GM12878 (cell line): Measurements from ENCODE around the gene NMNAT3. TPM values are rescaled to one million over a fixed set of nuclear protein-coding genes. Genes with fewer than 3 reads are reported as not detected.

Experiments
- BHLHE40 ChIP-seq, 2 experiments: fragments of 450-650 bp in 1 of 2; IDR thresholded peaks; 2 replicates each; pipeline ENCODE4 v1.6.1; 2011 to 2017; ENCODE audit warnings: low read depth in 2 of 2, borderline replicate concordance in 1 of 2, improper control_type of control experiment in 1 of 2, low read length in 1 of 2, mild to moderate bottlenecking in 1 of 2
- CEBPB ChIP-seq, 2 experiments: fragments of 150-350 bp in 1 of 2; IDR thresholded peaks; 2 replicates each; pipeline ENCODE4 v1.6.1; 2012 to 2014; ENCODE audit warnings: low read depth in 2 of 2, low read length in 2 of 2, borderline replicate concordance in 1 of 2, inconsistent platforms in 1 of 2
- ESRRA ChIP-seq: IDR thresholded peaks from 2 replicates; pipeline ENCODE4 v1.6.1; 2012; ENCODE audit warnings: mild to moderate bottlenecking, low read length, improper control_type of control experiment
- EZH2 ChIP-seq: IDR thresholded peaks from 2 replicates; pipeline ENCODE4 v1.6.1; 2012; ENCODE audit warnings: low read depth, mild to moderate bottlenecking, control low read depth, inconsistent platforms, low read length, borderline replicate concordance; ENCODE audit not compliant: control insufficient read depth
- IKZF1 ChIP-seq: fragments of 450-650 bp; conservative IDR thresholded peaks from 2 replicates; pipeline ENCODE4 v1.6.1; 2017; ENCODE audit warnings: antibody characterized with exemption, mild to moderate bottlenecking
- MEF2B ChIP-seq: fragments of 450-650 bp; IDR thresholded peaks from 2 replicates; pipeline ENCODE4 v1.6.1; 2018; ENCODE audit warnings: mild to moderate bottlenecking, moderate library complexity; ENCODE audit not compliant: partially characterized antibody, poor library complexity, severe bottlenecking
- MYB ChIP-seq: fragments of 150-350 bp; IDR thresholded peaks from 2 replicates; pipeline ENCODE4 v1.6.1; 2014; ENCODE audit warnings: mild to moderate bottlenecking, low read depth, low read length, borderline replicate concordance
- NR2F1 ChIP-seq: fragments of 450-650 bp; conservative IDR thresholded peaks from 2 replicates; pipeline ENCODE4 v1.6.1; 2017; ENCODE audit warnings: mild to moderate bottlenecking
- PAX5 ChIP-seq: IDR thresholded peaks from 2 replicates; pipeline ENCODE4 v1.6.1; 2011; ENCODE audit warnings: low read depth, low read length, borderline replicate concordance
- POLR2A ChIP-seq: IDR thresholded peaks from 2 replicates; pipeline ENCODE4 v1.6.1; 2011; ENCODE audit warnings: low read depth, mild to moderate bottlenecking, low read length
- SMAD1 ChIP-seq: fragments of 450-650 bp; IDR thresholded peaks from 2 replicates; pipeline ENCODE4 v1.6.1; 2018; ENCODE audit warnings: mild to moderate bottlenecking, low read depth; ENCODE audit not compliant: partially characterized antibody
- SREBF2 ChIP-seq: IDR thresholded peaks from 2 replicates; pipeline ENCODE4 v1.6.1; 2012; ENCODE audit warnings: mild to moderate bottlenecking, low read length
- YBX1 ChIP-seq: fragments of 450-650 bp; IDR thresholded peaks from 2 replicates; pipeline ENCODE4 v1.6.1; 2016; ENCODE audit warnings: antibody characterized with exemption
- YY1 ChIP-seq: IDR thresholded peaks from 2 replicates; pipeline ENCODE4 v1.6.1; 2011; ENCODE audit warnings: low read depth, mild to moderate bottlenecking, low read length
- polyA plus RNA-seq, 11 experiments: library from polyadenylated mRNA; depleted of rRNA in 4 of 11; unstranded in 6 of 11; stranded (reverse) in 5 of 11; fragments of >200 nt; fragmentation: Nextera tagmentation in 4 of 11; fragmentation: Illumina TruSeq in 1 of 11; extraction: Ambion mirVana in 4 of 11; extraction: Trizol in 1 of 11; gene quantifications; 1 replicate in 1 of 11; 2 replicates in 10 of 11; pipeline versions ENCODE4 v1.2.1 to v1.2.3, GENCODE V29; 2011 to 2016; ENCODE audit warnings: inconsistent platforms in 2 of 11, missing spikeins in 2 of 11, low read depth in 1 of 11
- total RNA-seq, 4 experiments: library from RNA; depleted of rRNA in 3 of 4; stranded (reverse); fragments of >200 nt in 3 of 4; fragmentation: Illumina TruSeq in 1 of 4; extraction: Trizol in 1 of 4; gene quantifications; 2 replicates each; pipeline versions ENCODE4 v1.2.1 to v1.2.3, GENCODE V29; 2013 to 2021
- TF ChIP-seq, protein P1 (sequence below): fragments of 450-650 bp; IDR thresholded peaks from 2 replicates; pipeline ENCODE4 v1.6.1; 2017; ENCODE audit warnings: mild to moderate bottlenecking, moderate library complexity
- TF ChIP-seq, protein P2 (sequence below): IDR thresholded peaks from 2 replicates; pipeline ENCODE4 v1.6.1; 2011; ENCODE audit warnings: borderline replicate concordance, low read depth, mild to moderate bottlenecking, moderate library complexity, low read length; ENCODE audit not compliant: insufficient read depth, poor library complexity, severe bottlenecking
- TF ChIP-seq, protein P3 (sequence below): fragments of 450-650 bp; IDR thresholded peaks from 2 replicates; pipeline ENCODE4 v1.6.1; 2018; ENCODE audit warnings: mild to moderate bottlenecking, low read depth, moderate library complexity; ENCODE audit not compliant: partially characterized antibody
- TF ChIP-seq, protein P4 (sequence below): fragments of 450-650 bp; IDR thresholded peaks from 2 replicates; pipeline ENCODE4 v1.6.1; 2017; ENCODE audit warnings: antibody characterized with exemption, mild to moderate bottlenecking, moderate library complexity

NMNAT3 gene
- total and polyA plus RNA-seq, 10 of the 15 experiments (the other 5 are each of a cell fraction or from before 2014, with no cell fraction given): under 0.01 to 0.92 (median 0.08) TPM; not detected in 4

DNA sequence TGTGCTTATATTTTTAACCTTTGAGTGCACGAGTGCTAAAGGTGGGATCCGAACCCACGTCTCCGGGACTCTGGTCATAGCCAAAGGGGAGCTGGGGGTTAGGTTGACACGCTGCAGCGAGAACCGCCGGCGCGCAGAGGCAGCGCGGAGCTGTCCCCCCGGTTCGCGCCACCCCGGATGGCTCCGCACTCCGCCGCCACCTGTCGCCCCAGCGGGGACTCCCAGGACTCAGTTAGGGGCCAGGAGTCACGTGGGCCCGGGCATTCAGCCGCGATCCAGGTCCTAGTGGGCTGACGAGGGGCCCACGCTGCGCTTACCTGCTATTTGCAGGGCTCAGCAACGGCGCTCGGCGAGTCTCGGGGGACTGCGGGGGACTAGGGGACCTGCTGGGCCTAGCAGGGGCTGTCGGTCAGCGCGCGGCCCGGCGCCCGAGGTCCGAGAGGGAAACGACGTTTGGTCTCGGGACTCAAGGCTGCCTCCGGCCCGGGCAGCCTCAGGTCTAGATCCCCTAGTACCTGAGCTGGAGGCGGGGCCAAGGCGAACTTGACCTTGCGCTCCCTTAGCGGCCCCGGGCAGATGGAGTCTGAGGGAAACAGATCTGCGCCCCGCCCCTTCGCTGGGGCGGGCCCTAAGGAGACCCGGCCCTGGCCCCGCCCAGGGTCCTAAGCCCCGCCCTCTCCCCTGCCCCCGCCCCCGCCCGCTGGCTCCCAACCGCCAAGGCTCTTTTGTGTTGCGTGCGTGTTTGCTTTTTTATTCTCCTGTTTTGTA lies at the start of gene NMNAT3 (continued):
- TF ChIP-seq, protein P1, sequence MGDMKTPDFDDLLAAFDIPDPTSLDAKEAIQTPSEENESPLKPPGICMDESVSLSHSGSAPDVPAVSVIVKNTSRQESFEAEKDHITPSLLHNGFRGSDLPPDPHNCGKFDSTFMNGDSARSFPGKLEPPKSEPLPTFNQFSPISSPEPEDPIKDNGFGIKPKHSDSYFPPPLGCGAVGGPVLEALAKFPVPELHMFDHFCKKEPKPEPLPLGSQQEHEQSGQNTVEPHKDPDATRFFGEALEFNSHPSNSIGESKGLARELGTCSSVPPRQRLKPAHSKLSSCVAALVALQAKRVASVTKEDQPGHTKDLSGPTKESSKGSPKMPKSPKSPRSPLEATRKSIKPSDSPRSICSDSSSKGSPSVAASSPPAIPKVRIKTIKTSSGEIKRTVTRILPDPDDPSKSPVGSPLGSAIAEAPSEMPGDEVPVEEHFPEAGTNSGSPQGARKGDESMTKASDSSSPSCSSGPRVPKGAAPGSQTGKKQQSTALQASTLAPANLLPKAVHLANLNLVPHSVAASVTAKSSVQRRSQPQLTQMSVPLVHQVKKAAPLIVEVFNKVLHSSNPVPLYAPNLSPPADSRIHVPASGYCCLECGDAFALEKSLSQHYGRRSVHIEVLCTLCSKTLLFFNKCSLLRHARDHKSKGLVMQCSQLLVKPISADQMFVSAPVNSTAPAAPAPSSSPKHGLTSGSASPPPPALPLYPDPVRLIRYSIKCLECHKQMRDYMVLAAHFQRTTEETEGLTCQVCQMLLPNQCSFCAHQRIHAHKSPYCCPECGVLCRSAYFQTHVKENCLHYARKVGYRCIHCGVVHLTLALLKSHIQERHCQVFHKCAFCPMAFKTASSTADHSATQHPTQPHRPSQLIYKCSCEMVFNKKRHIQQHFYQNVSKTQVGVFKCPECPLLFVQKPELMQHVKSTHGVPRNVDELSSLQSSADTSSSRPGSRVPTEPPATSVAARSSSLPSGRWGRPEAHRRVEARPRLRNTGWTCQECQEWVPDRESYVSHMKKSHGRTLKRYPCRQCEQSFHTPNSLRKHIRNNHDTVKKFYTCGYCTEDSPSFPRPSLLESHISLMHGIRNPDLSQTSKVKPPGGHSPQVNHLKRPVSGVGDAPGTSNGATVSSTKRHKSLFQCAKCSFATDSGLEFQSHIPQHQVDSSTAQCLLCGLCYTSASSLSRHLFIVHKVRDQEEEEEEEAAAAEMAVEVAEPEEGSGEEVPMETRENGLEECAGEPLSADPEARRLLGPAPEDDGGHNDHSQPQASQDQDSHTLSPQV: no peak
- TF ChIP-seq YY1 (no peak), YBX1 (no peak), ESRRA (no peak), SREBF2 (no peak), MYB (no peak), CEBPB (IDR thresholded peaks at IDR 0.05; ENCODE audit: borderline replicate concordance in 1 of 2, low read depth in 2 of 2, low read length in 2 of 2) (no peak), SMAD1 (no peak), BHLHE40 (IDR thresholded peaks at IDR 0.05; ENCODE audit: borderline replicate concordance in 1 of 2, low read depth in 2 of 2, low read length in 1 of 2) (peak in 1 of 2 experiments; percentile 22; a peak in 1 of 4 replicates), MEF2B (peak; percentile 29), PAX5 (no peak), POLR2A (no peak), NR2F1 (peak; percentile 60; the same call in 1 of the 2 replicates), IKZF1 (0 out of 2 replicates have a peak, but pooled peaks have one; percentile 12), EZH2 (no peak)
- TF ChIP-seq, protein P2, sequence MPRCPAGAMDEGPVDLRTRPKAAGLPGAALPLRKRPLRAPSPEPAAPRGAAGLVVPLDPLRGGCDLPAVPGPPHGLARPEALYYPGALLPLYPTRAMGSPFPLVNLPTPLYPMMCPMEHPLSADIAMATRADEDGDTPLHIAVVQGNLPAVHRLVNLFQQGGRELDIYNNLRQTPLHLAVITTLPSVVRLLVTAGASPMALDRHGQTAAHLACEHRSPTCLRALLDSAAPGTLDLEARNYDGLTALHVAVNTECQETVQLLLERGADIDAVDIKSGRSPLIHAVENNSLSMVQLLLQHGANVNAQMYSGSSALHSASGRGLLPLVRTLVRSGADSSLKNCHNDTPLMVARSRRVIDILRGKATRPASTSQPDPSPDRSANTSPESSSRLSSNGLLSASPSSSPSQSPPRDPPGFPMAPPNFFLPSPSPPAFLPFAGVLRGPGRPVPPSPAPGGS: no peak
- TF ChIP-seq, protein P3, sequence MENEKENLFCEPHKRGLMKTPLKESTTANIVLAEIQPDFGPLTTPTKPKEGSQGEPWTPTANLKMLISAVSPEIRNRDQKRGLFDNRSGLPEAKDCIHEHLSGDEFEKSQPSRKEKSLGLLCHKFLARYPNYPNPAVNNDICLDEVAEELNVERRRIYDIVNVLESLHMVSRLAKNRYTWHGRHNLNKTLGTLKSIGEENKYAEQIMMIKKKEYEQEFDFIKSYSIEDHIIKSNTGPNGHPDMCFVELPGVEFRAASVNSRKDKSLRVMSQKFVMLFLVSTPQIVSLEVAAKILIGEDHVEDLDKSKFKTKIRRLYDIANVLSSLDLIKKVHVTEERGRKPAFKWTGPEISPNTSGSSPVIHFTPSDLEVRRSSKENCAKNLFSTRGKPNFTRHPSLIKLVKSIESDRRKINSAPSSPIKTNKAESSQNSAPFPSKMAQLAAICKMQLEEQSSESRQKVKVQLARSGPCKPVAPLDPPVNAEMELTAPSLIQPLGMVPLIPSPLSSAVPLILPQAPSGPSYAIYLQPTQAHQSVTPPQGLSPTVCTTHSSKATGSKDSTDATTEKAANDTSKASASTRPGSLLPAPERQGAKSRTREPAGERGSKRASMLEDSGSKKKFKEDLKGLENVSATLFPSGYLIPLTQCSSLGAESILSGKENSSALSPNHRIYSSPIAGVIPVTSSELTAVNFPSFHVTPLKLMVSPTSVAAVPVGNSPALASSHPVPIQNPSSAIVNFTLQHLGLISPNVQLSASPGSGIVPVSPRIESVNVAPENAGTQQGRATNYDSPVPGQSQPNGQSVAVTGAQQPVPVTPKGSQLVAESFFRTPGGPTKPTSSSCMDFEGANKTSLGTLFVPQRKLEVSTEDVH: no peak
- TF ChIP-seq, protein P4, sequence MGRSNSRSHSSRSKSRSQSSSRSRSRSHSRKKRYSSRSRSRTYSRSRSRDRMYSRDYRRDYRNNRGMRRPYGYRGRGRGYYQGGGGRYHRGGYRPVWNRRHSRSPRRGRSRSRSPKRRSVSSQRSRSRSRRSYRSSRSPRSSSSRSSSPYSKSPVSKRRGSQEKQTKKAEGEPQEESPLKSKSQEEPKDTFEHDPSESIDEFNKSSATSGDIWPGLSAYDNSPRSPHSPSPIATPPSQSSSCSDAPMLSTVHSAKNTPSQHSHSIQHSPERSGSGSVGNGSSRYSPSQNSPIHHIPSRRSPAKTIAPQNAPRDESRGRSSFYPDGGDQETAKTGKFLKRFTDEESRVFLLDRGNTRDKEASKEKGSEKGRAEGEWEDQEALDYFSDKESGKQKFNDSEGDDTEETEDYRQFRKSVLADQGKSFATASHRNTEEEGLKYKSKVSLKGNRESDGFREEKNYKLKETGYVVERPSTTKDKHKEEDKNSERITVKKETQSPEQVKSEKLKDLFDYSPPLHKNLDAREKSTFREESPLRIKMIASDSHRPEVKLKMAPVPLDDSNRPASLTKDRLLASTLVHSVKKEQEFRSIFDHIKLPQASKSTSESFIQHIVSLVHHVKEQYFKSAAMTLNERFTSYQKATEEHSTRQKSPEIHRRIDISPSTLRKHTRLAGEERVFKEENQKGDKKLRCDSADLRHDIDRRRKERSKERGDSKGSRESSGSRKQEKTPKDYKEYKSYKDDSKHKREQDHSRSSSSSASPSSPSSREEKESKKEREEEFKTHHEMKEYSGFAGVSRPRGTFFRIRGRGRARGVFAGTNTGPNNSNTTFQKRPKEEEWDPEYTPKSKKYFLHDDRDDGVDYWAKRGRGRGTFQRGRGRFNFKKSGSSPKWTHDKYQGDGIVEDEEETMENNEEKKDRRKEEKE: no peak
